Measurements from ENCODE around the gene DYRK3.

The DYRK3 gene

DNA sequence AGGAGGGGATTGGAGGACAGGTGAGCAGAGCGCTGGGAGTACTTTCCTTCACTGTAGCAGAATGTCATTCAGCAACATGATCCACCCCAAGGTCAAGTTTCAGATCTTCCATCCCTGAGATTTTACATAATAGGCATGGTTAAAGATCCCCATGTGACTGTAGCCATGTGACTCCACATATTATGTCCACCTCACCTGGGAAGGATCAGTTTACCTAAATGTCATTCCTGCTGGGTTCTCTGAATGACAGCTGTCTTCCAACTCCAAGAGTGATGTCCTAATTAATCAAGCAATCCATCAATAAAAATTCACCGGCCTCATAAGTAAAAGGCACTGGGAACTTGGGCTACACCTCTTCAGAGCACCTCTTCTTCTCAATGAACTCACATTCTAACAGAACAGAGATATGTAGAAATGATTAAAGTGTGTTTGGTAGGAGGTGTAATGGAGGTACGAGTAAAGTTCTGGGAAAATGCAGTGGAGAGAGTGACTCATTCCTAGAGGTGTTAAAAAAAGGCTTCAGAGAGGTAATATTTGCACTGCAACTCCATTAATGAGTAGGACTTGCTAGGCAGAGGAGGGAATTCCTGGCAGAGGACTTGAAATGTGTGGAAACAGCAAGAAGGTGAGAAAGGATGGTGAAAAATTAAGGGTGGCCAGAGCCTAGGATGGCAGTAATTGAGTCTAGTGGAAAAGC, 27.2 kb downstream of the DYRK3 start:
- DNase-seq = no peak

- no peak for DNase-seq
Measured at GRCh38 chr1:206663362-206663761, 28.0 kb downstream of the DYRK3 start.

- DNase-seq = peak; percentile 9 to 60
Measured at GRCh38 chr1:206663832-206664652, 28.7 kb downstream of the DYRK3 start.

GRCh38 chr1:206664740-206665139, 29.4 kb downstream of the DYRK3 start:
- DNase-seq = no peak

DNA sequence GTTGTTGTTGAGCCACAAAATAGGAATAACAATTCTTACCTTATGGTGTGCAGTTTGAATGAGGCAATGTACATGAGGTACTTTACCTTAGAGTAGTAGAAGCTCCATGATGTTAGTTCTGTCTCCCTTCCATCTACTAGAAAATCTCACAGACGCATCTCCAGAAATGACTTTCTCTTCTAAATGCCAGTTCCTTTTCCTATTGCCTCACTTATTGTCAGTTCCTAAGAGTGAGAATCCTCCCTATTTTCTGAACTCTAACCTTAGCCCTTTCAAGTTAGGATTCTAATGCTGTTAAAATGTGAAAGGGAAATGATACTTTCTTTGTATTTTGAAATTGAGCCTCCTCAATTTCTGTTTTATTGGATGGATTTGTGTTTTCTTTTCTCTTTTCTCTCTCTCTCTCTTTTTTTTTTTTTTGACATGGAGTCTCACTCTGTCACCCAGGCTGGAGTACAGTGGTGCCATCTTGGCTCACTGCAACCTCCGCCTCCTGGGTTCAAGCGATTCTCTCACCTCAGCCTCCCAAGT, 30.8 kb downstream of the DYRK3 start:
- DNase-seq = no peak

DNA sequence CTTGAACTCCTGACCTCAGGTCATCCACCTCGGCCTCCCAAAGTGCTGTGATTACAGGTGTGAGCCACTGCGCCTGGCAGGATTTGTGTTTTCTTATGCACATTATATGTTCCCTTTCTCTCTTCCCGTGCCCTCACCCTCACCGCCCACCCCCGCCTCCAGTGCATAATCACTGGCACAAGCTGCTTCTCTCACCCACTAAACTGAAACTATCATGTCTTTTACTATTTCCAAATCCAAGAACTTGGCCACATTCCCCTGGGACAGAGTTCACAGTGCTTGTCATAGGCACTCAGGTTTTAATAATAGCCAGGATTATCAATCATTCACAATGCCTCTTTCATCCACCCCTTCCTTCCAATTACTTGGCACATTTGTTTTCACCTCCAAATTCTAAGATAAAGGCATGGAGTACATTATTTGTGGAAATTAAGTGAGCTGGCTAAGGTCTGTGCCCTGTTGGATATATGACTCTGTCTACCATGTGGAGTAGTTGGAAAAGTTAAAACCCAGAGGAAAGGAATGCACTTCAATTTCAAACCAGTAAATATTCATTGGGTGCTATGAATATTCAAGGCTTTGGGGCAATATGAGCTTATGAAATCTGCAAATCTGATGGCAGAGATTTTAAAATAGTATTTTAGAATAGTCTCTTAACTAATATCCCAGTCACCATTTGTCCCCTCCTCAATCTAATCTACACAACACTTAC, 31.8 kb downstream of the DYRK3 start:
- no peak for DNase-seq

DNA sequence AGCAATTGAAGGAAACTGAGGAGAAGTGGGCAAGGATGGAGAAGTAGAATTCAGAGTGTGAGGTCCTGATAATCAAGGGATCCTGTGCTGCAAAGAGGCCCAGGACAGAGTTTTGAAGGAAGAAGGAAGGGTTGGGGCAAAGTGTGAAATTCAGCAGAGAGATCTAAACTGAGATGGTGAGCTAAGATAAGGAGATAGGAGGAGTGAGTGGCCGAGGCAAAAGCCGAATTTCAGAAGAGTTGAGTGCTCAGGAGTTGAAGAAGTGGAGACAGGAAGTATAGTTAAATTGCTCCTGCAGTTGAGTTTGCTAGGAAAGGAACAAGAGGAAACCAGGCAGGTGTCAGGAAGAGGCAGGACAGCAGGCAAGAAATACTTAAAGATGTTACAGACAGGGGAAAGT, 33.0 kb downstream of the DYRK3 start:
- no peak for DNase-seq

DNA sequence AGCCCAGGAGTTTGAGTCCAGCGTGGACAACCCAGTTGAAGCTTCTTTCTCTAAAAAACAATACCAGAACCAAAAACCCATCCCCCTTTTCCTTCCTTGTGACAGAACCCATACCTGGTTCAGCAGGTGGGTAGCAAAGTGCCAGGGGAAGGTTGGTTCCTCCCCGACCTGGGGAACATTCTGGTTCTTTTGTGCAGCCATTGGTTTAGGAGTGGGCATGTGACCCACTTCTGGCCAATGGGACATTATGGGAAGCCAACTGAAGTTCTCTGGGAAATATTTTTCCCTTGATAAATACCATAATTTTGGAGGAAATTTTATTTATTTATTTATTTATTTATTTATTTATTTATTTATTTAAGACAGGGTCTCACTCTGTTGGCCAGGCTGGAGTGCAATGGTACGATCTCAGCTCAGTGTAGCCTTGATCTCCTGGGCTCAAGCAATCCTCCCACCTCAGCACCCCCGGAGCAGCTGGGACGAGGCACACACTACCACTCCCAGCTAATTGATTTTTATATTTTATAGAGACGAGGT, 33.6 kb downstream of the DYRK3 start:
- DNase-seq = no peak

DNA sequence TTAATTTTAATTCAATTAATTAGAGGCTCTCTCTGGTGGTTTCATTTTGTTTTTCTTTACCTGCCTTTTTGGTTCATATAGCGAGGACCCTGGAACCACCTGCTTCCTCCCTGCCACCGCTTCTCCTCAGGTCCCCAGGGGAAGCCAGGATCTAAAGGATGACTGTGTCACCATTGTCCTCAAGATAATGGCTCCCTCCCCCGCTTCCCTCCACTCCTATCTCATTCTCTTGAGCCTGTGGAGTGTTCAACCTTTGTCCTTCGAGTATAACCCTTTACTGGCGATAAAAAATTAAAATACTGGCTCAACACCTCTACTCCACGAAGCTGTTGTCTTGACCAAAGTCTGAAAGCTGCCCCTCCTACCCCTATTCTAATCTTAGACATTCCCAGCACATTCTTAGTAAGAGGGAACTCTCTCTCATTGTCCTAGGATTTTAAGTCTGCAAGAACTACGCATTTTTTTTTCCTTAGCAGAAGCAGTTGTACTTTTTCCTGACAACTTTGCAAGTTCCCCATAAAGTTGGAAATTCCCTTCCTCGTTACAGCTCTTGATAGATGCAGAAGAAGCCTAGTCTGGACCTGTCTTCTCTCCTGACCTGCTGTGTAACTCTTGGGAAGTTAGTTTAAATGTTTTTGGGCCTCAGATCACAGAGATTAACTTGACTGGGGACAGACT, 36.8 kb downstream of the DYRK3 start:
- no peak for DNase-seq

- no peak for DNase-seq
Measured at GRCh38 chr1:206672844-206673758, 37.8 kb downstream of the DYRK3 start.

DNA sequence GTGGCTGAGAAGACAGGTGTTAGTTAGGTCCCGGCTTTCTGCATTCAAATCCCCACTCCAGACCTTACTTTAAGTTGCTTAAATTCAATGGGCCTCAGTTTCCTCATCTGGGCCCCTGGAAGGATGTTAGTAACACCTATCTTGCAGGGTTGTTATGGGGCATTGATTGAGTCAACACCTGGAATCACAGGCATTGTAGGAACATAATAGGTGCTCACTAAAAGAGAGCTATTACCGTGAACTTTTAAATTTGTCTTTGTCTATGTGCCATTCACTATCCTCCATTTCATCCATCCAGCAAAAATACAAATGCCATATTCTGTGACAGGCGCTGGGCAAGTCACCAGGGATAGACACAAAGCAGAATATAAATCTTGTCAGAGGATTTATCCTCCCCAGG, 38.9 kb downstream of the DYRK3 start:
- DNase-seq = no peak

DNA sequence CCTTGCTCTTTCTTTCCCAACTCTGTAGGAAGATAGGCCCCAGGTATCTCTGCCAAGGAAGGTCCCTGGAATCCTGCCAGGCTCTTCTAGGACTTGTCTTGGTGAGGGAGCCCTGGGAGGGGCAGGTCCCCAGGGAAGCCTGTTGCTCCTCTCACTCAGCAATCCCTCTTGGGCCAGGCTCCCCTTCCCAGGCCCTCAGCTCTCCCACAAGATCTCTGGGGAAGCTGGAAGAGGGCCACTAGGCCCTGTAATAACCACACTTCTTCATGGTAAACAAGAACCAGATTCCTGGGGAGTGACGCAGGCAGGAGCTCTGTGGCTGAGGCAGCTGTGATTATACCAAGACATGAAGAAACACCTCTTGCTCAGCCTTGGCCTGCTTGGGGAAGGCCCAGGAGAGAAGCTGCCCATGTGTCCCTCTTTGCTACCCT, 39.4 kb downstream of the DYRK3 start:
- DNase-seq = no peak

- DNase-seq = no peak
Measured at GRCh38 chr1:206676499-206676898, 41.2 kb downstream of the DYRK3 start.

- no peak for DNase-seq
Measured at GRCh38 chr1:206678490-206678889, 43.2 kb downstream of the DYRK3 start.

- no peak for DNase-seq
Measured at GRCh38 chr1:206679738-206680211, 44.4 kb downstream of the DYRK3 start.

DNA sequence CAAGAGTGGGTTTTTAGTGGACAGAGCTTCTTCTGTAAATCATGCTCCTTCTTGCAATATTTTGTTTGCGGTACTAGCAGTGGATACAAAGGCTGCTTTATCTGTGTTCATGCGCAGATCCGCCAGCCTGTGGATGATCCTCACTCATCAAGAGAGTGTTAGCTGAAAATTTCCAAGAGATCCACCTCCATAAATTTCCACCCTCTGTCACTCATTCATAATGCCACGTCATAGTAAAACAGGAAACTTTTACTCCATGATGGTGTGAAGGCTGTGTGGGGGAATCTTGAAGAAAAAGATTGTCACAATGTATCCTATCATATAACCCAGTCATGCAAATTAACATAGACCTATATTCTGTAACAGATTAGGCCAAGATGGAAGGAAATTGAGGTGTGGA, 44.9 kb downstream of the DYRK3 start:
- no peak for DNase-seq

DNA sequence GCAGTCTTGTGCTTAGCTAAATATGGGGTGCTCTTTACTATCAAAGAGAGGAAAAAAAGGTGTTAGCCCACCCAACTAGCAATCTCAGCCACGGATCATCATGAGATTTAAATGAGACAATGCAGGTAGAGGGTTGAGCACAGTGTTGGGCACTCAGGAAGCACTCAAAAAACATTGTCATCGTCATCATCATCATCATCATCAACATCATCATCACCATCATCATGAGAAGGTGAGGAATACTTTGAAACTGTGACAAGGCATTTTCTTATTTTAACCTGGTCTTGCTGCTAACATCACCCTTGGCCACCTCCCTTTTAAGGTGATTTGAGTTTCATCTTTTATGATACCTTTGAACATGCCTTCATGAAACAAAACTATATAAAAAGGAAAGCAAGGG, 46.0 kb downstream of the DYRK3 start:
- DNase-seq = no peak

DNA sequence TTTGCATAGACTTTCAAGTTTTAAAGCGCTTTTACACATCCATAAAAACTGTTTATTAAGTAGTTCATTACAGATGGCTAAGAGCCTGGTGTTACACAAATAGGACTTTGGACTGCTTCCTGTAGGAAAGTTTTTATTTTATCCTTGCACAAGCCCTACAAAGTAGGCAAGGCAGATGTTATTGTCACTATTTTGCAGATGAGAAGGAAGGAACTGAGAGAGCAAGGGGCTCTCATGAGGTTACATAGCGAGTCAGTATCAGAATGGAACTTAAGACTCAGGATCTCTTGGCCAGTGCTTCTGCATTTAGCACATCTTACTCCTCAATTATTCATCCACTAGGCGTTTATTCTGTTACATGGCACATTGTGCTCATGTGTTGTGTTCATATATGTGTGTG, 46.8 kb downstream of the DYRK3 start:
- DNase-seq = no peak

- no peak for DNase-seq
Measured at GRCh38 chr1:206683313-206683712, 48.0 kb downstream of the DYRK3 start.

DNA sequence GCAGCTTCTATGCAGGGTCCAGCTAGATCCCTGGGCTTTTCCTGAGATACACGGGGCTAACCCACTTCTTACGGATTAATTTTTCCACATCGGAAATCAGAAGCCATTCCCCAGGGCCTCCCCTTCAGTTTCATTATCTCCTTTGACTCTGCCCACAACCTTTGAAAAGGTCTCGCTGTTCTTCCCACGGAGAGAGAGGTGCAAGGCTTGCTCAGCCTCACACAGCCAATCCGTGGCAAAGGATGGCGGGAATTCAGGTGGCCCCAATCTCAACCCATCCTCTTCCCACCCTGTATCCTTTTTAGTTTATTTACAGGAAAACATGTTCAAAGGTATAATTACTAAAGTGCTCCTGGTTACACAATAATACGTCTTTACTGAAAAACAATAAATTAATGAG, 48.7 kb downstream of the DYRK3 start:
- DNase-seq = no peak

Measured in NCI-H526 (cell line).